Nucleus accumbens (tissue), 56 donors: ENCODE results near the gene OR5W2.
"Not testable (repeated sequence)": the region's sequence is repeated elsewhere in the genome, so short reads cannot be mapped to it uniquely, and the experiment has no call there.

Source experiments
- DNase-seq, 56 donors: peaks; one replicate each; lab custom pipeline; 2025; lab: John Stamatoyannopoulos, UW

OR5W2 gene

DNA sequence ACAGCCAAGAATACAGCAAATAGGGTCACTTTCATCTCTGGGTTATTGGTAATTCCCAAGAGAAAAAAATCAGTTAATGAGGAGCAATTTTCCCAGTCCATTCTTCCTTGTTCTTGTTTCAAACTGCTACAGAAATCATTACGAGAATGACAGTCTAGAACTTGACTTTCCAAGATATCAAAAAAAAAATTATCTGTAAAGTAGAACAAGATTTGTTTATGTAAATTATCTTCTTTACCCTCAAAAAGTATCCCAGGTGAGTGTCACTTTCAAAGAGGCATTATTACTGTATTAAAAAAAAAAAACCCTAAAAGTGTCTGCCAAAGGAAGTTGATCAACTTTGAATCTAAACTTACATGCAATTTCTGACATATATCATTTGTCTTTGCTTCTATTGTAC is at the start of gene OR5W2:
Gene OR5W2, minus strand, starts transcription at position 101 of the 400 bp plus-strand sequence. Its CDS starts 0 bp downstream, at position 101.
- no peak for DNase-seq

- no peak for DNase-seq
These were observed 42.1 kb upstream of the OR5W2 start for GRCh38 chr11:55956521-55956920.

DNA sequence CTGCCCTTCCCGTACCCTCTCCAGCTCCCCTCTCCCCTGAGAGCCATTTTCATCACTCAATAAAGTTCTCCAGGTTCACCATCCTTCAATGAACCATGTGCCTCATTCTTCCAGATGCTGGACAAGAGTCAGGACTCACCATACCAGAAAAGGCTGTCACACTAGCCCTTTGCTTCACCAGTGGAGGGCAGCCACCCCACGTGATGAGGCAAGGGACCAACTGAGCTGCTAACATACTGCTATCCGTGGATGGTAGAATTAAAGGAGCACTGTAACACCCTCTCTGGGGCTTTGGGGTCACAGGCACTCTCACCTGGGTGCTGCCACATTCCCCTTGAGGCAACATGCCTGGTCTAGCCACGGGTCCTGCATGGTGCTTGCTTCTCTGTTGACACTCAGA is 34.9 kb upstream of the OR5W2 start:
- DNase-seq = no peak

- DNase-seq = no peak
These were observed 28.5 kb upstream of the OR5W2 start for GRCh38 chr11:55942785-55943392.

- DNase-seq = no peak
These were observed 21.9 kb upstream of the OR5W2 start, which contains the start of gene OR5I1 for GRCh38 chr11:55936300-55936699. Gene OR5I1, minus strand, starts transcription at chr11:55936400. Its CDS starts 0 bp downstream, at chr11:55936400.

DNA sequence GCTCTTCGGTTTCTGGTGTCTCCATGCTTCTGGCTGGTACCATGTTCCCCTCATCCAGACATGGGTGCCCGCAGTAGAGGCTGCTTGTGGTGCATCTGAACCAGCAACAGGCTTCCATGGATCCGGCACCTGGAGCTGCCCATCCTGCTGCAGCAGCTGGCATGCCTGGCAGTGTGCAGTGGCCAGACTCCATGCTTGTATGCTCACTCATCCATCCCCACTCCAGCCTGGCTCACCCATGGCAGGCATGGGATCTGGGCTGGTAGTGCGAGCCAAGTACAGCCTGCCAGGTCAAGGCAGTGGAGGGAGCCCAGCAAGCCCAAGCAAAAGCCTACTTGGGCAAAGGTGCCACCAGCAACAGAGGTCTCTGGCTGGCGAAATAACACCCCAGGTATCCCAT is 6.2 kb upstream of the OR5W2 start:
- no peak for DNase-seq

- no peak for DNase-seq
These were observed 12.1 kb downstream of the OR5W2 start for GRCh38 chr11:55902308-55902707.

GRCh38 chr11:55895216-55895615 is 19.2 kb downstream of the OR5W2 start:
- DNase-seq = no peak

- DNase-seq = not testable (repeated sequence)
These were observed 28.9 kb downstream of the OR5W2 start for GRCh38 chr11:55885481-55885880.

DNA sequence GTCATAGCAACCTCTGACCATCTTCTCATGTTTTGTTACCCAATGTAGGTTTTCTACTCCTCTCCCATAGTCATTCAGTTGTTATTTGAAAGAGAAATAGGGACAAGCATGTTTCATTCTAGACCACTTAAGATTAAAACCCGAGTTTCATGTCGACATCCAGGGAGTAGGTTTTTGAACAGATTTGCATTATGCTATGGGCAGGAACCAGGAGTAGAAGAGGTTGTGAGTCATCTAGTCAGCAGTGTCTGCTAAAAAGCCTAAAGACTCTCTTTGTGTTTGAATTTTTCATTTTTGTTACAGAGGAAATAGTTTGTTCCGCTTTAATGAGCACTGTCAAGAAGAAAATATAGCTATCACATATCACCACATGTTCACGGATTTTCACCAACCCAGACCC is 29.4 kb downstream of the OR5W2 start:
- DNase-seq = not testable (repeated sequence)

DNA sequence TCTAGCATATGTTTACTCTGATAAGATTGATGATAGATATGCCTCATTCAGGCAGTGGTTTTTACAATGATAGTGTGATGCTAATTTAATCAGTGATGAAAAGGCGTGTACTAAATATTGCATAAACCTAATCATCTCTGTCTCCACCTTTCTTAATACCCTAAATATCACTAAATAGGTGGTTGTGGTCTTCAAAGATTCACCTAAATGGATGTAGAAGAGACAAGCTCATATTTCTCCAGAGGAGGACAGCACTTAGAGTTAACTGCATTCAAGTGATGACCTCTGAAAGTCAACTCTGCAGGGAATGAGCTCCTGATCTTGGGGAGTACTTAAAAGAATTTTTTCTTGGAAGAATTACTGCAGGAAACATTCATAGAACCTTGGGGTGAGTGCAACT is 31.4 kb downstream of the OR5W2 start, which contains the start of gene TRIM51:
Gene TRIM51, plus strand, starts transcription at position 301 of the 400 bp plus-strand sequence. CDS start 2,132 bp downstream, outside the sequence.
- not testable (repeated sequence) for DNase-seq

GRCh38 chr11:55873146-55873545 is 41.2 kb downstream of the OR5W2 start:
- DNase-seq = not testable (repeated sequence)

DNA sequence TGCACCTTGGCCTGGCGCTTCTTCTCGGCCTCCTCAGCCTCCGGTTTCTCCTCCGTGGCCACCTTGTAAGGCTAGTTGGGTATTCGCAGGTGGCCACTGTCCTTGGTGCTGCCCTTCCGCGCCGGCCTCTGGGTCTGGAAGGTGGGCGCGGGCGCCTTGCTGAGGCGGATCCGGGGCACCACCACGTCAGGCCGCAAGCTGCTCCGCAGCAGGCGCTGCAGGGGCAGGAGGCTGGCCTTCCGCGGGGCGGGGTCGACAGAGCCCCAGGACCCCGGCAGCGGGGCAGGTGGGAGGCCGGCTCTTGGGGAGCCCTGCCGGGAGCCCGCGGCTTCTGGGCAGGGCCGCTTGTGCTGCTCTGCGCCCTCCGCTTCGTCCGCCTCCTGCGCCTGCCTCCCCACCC is 41.7 kb downstream of the OR5W2 start:
- DNase-seq = not testable (repeated sequence)

DNA sequence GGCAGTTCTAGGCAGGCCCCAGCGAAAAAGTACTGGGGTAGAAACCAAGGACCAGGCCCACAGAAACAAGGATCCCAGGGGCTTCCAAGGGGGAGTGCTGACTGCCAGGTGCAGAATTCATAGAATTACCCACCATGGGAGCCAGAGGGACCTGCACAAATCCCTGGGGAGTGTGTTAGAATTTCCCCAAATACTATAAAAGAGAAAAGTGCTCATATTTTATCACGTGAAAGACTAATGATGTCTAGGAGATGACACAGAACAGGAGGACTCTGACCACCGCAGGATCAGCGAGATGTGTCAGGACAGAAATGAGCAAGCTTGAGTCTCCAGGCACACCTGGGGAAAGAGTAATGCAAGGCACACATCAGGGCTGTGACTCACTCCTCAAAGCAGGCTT is 47.0 kb downstream of the OR5W2 start:
- not testable (repeated sequence) for DNase-seq
